GM03348 (cell line): ENCODE results near the gene MYLK2.
A peak's percentile ranks its signal among the peaks of the same experiment; 100 is the strongest.

Source experiments
- DNase-seq: peaks from one replicate; pipeline ENCODE4 v3.0.0; 2012; ENCODE audit warnings: low spot score

Gene MYLK2

DNA sequence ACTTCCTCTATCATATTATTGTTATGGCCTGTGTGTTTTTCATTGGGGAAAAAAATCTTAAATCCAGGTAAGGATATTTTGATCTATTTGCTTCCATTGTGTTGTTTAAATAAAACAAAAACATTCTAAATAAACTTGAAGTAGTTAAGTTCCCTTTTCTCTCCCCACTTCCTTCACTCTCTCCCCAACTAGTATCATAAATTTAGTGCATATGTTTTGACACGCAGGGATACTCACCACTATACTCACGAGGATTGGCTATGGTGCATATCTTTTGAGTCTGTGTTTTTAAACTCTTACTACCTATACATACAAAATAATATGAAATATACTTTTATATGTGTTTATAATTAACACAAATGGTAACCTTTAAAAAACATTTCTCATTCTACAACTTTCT is 56.5 kb downstream of the MYLK2 start:
- no peak for DNase-seq

DNA sequence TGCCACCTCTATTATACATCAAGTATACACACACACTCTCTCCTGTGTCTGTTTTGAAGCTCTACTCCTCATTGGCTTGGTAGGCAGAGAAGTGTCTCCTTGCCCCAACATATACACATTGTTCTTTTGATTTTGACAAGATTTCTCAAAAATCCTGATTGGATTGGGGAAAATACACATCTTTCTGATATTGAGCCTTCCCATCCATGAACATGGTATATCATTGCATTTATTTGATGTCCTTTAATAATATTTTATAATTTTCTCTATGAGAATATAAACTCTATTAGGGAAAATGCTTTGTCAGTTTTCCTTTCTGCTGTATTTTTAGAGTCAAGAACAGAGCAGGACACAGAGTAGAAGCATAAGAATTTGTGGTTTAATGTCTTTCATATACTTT is 58.5 kb downstream of the MYLK2 start:
- DNase-seq, result no peak

GRCh38 chr20:31879143-31879987 is 60.2 kb downstream of the MYLK2 start:
- DNase-seq, result peak; percentile 99

DNA sequence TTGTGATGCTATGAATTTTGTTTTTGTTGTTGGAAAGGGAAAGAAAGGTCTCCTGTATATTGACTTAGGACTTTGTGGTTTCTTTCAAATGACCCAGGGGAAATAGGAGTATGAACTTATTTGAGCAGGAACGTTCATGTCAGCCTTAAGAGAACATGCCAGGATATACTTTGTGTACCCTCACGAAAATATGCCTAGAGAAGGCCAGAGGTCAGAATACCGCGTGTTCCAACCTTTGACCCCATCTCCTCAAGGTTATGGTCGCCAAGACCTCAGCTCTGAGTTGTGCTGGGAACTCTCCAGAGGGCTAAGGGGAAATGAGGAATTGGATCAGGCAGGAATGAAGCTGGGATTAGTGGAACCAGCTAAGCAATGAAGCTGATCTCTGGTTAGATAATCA is 62.8 kb downstream of the MYLK2 start:
- DNase-seq, result no peak

DNA sequence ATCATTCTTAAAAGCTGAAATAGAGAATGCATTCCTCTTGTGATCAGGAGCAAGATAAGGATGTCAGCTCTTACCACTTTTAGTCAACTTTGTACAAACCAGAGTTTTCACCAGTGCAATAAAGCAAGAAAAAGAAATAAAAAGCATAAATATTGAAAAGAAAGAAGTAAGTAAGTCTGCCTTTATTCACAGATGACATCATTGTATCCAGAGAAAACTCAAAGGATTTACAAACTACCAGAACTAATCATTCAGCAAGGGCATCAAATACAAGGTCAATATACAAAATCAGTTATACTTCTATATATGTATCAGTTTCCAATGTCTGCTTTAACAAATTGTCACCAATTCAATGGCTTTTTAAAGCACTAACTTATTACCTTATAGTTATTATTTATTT is 64.7 kb downstream of the MYLK2 start:
- no peak for DNase-seq
